Raji (cell line): ENCODE data around the gene ABHD17B.

Experiments used
- POLR2A ChIP-seq: IDR thresholded peaks from 2 replicates; pipeline ENCODE4 v1.6.1; 2011; ENCODE audit warnings: low read depth, low read length, control low read depth; ENCODE audit not compliant: insufficient read depth

ABHD17B gene

DNA sequence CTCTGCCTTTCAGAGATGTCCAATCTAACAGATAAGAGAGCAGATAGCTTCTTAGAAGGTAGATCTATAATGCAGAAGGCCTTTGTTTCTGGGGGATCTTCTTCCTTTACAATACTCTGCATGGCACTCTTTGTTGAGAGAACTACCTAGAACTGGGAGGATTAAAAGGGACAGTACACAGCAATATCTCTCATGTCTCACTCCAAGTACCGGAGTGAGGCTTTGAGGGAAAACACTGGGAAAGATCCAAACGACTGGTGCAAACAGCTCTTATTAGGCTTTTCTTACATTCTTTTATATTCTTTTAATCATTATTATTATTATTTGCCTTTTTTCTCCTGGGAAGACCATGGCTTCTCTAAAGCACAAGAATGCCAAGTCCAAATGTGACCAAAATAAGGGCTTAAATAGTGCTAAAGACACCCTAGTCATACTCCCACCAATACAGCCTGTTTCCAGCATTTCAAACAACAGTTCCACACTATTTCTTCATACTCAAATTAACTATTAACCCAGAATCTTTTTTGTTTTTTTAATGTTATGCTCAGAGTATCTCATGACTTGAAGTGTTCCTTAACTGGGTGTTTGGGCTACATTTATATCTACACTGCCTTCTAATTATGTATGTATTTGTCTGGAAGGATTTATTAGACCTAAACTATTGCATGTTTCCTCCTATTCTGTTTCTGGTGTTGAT, 52.7 kb downstream of the ABHD17B start:
- no peak for TF ChIP-seq POLR2A

DNA sequence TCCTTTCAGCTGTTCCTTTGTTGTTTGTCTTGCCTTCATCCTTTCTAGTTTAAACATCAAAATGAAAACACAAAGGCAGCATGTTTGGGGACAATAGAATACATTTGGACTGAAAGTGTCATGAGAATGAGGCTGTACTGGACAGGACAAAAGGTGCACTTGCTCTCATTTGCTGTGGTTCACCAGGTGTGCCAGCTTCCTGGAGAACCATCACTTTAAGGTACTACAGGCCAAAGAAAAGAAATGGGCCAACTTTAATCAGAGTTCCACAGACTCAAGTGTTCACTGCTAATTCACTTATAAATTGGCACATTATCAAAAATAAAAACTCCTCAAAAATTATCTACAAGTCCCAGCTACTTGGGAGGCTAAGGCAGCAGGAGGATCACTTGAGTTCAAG, 53.8 kb downstream of the ABHD17B start:
- TF ChIP-seq POLR2A, result no peak

DNA sequence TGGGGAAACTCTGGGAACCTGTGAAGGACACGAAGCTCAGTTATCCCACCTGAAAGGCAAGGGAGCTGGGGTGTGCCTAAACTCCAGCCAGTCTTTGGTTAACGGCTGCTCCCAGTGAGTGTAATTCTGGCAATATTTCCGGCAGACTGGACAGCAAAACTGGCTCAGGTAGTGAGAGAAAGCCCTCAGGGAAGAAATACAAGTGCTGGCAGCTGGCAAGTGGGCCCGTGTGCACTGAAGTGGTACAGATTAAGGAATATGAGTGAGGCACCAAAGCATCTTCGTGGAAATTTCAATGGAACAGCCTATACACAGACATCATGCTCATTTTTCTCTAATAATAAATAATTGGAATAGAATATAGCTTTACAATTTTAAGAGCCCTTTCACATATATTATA, 56.2 kb downstream of the ABHD17B start:
- TF ChIP-seq POLR2A, result no peak

DNA sequence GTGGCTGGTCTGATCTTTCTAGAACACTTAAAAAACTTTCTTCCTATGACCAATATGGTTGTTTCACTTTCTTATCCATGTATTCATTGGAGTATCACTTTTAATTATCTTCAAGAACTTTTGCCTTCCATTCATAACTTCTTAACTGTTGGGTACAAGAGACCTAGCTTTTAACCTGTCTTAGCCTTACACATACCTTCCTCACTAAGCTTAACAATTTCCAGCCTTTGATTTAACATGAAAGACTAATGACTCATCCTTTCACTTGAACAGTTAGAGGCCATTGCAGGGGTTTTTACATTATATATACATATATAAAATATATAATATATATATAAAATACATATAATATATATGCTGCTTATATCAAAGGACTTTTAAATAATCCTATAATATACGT, 57.9 kb downstream of the ABHD17B start:
- no peak for TF ChIP-seq POLR2A

DNA sequence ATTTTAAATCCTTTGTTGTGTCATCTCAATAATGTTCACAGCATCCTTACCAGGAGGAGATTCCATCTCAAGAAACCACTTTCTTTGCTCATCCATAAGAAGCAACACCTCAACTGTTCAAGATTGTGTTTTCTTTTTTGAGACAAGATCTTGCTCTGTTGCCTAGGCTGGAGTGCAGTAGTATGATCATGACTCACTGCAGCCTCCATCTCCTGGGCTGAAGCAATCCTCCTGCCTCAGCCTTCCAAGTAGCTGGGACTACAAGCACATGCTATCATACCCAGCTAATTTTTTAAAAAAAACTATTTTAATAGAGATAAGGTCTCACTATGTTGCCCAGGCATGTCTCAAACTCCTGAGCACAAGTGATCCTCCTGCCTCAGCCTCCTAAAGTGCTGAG, 60.0 kb downstream of the ABHD17B start:
- TF ChIP-seq POLR2A, result no peak

DNA sequence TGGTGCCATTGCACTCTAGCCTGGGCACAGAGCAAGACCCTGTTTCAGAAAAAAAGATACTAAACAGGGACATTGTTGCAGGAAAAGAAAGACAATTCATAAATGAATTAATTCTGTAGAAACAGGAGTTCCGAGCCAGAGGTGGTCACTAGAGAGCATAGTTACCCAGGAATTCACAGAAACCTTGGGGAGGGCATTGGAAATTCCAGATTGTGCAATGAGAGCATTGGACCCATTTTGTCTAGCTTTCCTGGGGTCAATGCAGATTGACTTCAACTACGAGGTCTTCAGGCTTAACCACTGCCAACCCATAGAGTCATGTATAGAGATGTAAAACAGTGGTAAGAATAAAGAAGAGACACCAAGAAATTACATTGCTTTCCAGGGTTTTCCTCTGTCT, 63.1 kb downstream of the ABHD17B start:
- TF ChIP-seq POLR2A, result no peak

DNA sequence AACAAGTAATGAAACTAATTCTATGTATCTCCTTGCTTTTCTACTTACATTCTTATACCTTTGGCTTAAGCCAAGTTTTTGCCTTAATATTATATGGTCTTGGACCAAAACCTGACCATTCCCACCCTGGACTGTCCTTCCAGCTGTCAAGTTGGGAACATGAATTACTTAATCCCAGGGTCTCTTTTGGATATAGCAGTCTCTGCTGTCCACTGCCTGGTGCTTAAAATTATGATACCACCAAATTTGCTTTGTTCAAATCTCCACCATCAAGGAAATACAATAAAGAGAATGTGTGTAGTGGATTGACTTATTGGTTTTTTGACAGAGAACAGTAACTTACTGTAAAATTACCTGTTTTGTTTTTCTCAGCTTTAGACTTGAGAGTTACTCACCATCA, 66.2 kb downstream of the ABHD17B start:
- no peak for TF ChIP-seq POLR2A

DNA sequence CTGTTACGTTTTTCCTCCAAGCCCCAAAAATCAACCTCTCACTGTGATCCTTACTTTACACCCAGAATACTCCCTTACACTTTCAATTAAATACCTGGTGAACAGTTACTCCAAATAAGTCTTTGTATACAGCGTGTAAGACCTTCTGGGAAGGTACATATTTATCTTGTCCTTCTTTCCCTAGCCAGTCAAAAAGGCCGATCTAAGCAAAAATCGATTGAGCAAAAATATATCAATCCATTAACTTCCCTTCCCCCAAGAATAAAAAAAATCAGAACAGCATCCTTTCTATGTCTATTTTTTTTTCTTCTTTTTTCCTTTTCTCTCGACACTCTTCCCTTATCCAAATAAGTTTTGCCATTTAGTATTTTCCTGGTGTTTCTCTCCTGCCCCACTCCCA, 71.3 kb downstream of the ABHD17B start:
- TF ChIP-seq POLR2A, result no peak

DNA sequence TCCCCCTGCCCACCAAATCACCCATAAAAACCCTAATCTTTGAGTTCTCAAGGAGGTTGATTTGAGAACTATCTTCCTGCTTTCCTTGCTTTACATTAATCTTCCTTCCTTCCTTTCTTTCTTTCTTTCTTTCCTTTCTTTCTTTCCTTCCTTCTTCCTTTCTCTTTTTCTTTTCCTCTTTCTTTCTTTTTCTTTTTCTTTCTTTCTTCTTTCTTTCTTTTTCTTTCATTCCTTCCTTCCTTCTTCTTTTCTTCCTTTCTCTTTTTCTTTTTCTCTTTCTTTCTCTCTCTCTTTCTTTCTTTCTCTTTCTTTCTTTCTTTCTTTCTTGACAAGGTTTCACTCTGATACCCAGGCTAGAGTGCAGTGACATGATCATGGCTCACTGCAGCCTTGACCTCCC, 75.4 kb downstream of the ABHD17B start:
- no peak for TF ChIP-seq POLR2A

DNA sequence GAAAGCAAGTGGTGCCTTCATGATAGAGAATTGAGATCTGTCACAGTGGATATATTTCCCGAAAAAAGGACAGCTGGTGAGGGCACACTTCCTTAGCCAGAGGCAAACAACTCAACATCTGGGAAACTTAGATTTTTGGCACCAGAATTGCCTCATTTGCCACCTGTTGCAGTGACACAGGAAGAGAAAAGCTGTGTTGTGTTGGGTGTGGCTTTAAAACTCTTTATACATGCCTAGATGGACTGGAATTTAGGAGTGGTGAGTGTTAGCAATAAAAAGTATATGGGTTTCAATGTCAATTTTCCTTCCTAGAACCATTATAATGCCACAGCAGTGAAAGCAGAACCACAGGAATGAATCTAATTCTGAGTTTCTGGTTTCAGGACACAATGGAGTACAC, 80.1 kb downstream of the ABHD17B start:
- no peak for TF ChIP-seq POLR2A

DNA sequence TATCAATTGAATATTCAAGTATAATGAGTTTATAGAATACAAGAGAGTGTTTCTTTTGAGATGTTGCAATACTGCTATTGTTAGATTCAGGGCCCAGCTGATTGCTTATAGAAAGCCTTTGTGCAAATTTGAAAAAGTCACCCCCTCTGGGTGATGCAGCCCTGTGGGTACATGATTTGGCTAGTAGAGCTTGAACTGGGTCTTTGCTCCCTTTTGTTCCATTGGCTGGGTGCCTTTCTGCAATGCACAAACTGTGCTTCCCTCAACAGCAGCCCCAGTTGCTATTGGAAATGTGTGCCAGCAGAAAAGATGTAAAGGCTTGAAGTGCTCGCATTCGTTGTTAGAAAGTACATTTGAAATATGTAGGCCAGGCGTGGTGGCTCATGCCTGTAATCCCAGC, 80.8 kb downstream of the ABHD17B start:
- no peak for TF ChIP-seq POLR2A

DNA sequence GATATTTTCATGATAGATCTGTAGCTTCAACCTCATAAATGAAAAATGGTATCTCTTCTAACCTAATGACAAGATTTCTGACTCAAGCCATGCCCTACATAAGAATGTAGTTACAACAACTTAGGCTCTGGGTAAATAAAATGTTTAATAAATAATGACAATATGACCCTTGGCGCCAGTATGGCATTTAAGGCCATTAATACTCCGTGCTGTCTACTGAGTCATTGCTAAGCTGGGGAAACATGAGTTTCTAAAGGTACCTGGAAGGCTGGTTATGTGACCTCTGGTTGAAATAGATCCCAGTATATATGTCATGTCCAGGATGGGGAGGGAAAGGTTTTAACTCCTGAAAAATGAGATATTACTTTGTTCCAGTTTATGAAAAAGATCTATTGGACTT, 84.7 kb downstream of the ABHD17B start:
- no peak for TF ChIP-seq POLR2A

DNA sequence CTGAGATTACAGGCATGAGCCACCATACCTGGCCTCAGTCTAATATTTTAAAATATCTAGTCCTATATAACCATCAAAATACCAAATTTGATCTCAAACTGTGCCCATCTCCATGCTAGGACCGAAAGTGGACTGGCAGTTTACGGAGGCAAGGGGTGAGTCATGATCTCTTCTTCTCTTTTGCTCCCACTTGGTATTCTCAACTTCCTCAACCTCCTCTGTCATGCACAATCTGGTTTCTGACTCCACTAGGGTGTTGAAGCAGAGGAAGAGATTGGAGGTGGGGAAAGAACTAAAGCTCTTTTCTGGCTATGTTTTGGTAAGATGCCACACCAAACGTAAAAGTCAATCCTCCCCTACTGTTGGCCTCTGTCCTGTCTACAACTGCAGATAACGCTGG, 86.7 kb downstream of the ABHD17B start:
- no peak for TF ChIP-seq POLR2A

DNA sequence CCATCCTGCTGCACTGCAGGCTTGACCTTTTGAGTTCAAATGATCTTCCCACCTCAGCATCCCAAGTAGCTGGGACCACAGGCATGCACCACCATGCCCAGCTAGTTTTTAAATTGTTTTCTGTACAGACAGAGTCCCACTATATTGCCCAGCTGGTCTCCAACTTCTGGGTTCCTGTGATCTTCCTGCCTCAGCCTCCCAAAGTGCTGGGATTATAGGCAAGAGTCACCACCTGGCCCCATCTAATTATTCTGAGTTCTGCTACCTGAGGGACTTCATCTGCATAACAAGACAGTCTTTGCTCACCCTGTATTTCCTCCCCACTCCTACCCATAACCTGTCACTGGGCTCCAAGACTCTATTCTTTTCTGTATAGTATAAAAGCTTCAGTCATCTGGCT, 88.1 kb downstream of the ABHD17B start:
- TF ChIP-seq POLR2A, result no peak

DNA sequence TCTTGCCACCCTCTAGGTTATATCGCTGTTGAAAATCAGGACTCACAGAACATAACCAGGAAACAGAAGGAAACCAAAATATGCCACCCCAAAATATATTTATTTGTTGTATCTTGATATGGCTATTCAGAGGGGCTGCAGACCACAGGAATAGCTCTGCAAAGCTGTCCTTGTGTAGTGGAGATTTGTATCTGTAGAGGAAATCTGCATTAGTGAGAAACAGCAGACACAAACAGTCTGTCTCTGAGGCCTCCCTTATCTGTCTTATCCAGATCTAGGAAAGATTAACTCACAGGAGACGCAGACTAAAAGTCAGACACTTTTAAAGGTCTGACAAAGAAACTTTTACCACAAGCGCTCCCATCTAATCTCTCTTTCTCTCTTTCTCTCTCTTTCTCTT, 88.5 kb downstream of the ABHD17B start:
- TF ChIP-seq POLR2A, result no peak

DNA sequence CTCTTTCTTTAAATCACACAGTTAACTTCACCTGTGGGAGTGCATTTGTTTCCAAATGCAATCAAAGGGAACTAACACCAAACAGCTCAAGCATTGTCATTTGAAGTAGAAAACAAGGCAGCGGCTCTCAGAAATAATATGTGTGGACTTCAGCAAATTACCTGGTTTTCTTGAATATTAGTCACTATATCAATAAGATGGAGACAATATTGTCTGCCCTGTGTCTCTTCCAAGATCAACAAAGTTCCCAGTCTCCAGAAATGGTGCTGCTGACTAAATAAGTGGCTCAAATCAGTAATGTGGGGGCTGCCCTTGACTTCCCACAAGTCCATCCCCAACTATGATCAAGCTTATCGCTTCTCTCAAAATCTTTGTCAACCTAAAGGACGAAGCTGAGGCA, 89.6 kb downstream of the ABHD17B start:
- no peak for TF ChIP-seq POLR2A

DNA sequence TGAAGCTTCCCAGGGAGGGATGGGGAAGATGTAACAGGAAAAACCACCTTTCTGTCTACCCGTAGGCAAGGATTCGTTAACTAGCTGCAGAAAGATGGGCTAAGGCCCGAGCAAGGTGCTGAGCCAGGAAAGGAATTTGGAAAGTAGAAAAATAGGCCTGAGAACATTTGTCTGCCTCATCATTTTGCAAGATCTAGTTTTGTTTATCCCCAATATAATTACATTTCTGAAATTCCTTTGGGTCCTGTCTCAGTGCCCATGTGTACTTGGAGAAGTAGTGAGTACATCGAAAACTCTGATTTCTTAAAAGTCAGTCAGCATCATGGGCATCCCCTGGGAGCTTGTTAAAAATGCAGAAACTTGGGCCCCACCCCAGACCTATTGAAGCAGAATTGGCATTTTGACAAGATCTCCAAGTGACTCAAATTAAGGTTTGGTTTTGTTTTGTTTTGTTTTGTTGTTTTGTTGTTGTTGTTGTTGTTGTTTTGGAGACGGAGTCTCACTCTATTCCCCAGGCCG, 90.5 kb downstream of the ABHD17B start:
- TF ChIP-seq POLR2A, result no peak
